Measurements from ENCODE around the gene S100A6.

The S100A6 gene

DNA sequence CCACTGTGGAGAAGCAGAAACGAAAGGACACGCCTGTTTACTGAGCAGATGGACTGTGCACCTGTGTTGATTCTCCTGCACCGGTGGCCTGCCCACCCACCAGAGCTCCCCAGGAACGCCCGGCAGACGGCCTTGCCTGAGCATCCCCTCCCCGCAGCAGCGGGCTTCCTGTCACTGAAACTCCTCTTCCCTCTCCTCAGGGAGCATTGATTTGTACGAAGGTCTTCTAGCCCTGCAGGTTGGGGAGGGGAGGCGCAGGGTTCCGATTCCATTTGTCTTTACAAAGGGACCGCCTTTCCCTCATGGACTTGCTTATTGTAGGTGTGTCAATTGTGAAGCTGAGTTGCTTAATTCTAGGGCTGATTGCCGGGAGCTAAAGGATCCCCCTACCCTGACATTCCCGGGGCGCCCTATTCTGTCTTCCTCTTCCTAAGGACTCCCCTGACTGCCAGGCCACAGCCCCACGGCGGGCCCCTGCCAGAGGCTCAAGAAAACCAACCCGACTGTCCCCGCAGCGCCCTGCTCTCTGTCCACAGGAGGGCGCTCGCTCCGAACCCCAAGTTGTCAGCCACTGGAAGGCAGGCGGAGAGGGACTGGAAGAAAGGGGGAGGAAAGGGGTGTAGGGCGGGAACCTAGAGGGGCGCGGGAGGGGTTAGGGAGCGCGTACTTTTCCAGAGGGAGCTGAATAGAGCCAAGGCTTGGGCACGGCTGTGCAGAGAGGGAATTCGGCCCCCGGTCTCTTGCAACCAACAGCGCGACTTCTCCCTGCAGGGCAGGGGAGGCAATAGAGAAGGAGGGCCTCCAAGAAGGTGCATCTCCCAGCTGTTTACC is 2.8 kb downstream of the S100A6 start:
- Histone ChIP-seq H4K20me1 (ENCODE audit: insufficient read depth) (no peaks in the 10 kb centered on the region), H3K4me3 (IDR thresholded peaks at IDR 0.05; ENCODE audit: insufficient read depth, low read depth, low read length) (no peak overlapping the region), H3K9ac (no peak overlapping the region), H3K27me3 (ENCODE audit: insufficient read depth, low read depth) (no peaks in the 10 kb centered on the region), H3K4me2 (no peak overlapping the region), H3K4me1 (ENCODE audit: low read depth, poor library complexity, severe bottlenecking) (peaks cover 16% of the 10 kb centered on the region), H3K79me2 (ENCODE audit: insufficient read depth, low read depth) (no peaks in the 10 kb centered on the region), H3K36me3 (ENCODE audit: insufficient read depth) (no peaks in the 10 kb centered on the region), H3K27ac (no peak overlapping the region), H2AFZ (ENCODE audit: low read depth) (no peak overlapping the region)
- TF ChIP-seq, protein P1, sequence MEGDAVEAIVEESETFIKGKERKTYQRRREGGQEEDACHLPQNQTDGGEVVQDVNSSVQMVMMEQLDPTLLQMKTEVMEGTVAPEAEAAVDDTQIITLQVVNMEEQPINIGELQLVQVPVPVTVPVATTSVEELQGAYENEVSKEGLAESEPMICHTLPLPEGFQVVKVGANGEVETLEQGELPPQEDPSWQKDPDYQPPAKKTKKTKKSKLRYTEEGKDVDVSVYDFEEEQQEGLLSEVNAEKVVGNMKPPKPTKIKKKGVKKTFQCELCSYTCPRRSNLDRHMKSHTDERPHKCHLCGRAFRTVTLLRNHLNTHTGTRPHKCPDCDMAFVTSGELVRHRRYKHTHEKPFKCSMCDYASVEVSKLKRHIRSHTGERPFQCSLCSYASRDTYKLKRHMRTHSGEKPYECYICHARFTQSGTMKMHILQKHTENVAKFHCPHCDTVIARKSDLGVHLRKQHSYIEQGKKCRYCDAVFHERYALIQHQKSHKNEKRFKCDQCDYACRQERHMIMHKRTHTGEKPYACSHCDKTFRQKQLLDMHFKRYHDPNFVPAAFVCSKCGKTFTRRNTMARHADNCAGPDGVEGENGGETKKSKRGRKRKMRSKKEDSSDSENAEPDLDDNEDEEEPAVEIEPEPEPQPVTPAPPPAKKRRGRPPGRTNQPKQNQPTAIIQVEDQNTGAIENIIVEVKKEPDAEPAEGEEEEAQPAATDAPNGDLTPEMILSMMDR (conservative IDR thresholded peaks at IDR 0.05; ENCODE audit: low read depth, low read length): peak; percentile 74

- no peak overlapping the region for H2AFZ ChIP-seq (ENCODE audit: low read depth)
- no peak overlapping the region for H3K4me3 ChIP-seq (IDR thresholded peaks at IDR 0.05; ENCODE audit: insufficient read depth, low read depth, low read length)
- no peak overlapping the region for H3K9ac ChIP-seq
- H3K4me2 ChIP-seq: no peak overlapping the region
- TF ChIP-seq, protein P1 (conservative IDR thresholded peaks at IDR 0.05; ENCODE audit: low read depth, low read length): no peak
- no peaks in the 10 kb centered on the region for H3K27me3 ChIP-seq (ENCODE audit: insufficient read depth, low read depth)
- H4K20me1 ChIP-seq (ENCODE audit: insufficient read depth): no peaks in the 10 kb centered on the region
- H3K27ac ChIP-seq: no peak overlapping the region
- H3K79me2 ChIP-seq (ENCODE audit: insufficient read depth, low read depth): no peaks in the 10 kb centered on the region
- H3K4me1 ChIP-seq (ENCODE audit: low read depth, poor library complexity, severe bottlenecking): peaks cover 16% of the 10 kb centered on the region
- no peaks in the 10 kb centered on the region for H3K36me3 ChIP-seq (ENCODE audit: insufficient read depth)
These were observed 3.6 kb downstream of the S100A6 start for GRCh38 chr1:153532181-153532580.

DNA sequence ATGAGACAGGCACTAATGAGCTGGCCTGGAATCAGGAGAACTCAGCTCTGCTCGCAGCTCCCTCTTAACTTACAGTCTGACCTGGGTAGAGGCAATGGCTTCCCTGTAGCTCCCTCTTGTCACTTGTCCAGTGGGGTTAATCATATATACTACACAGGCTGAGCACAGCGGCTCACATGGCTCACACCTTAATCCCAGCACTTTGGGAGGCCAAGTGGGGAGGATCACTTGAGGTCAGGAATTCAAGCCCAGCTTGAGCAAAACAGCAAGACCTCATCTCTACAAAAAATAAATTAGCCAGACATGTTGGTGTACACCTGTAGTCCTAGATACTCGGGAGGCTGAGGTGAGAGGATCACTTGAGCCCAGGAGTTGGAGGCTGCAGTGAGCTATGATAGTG is 4.2 kb downstream of the S100A6 start:
- no peak overlapping the region for H2AFZ ChIP-seq (ENCODE audit: low read depth)
- no peaks in the 10 kb centered on the region for H4K20me1 ChIP-seq (ENCODE audit: insufficient read depth)
- H3K4me1 ChIP-seq (ENCODE audit: low read depth, poor library complexity, severe bottlenecking): peaks cover 12% of the 10 kb centered on the region
- H3K9ac ChIP-seq: no peak overlapping the region
- H3K4me3 ChIP-seq (IDR thresholded peaks at IDR 0.05; ENCODE audit: insufficient read depth, low read depth, low read length): no peak overlapping the region
- no peaks in the 10 kb centered on the region for H3K27me3 ChIP-seq (ENCODE audit: insufficient read depth, low read depth)
- H3K4me2 ChIP-seq: no peak overlapping the region
- H3K36me3 ChIP-seq (ENCODE audit: insufficient read depth): no peaks in the 10 kb centered on the region
- no peak overlapping the region for H3K27ac ChIP-seq
- TF ChIP-seq, protein P1 (conservative IDR thresholded peaks at IDR 0.05; ENCODE audit: low read depth, low read length): no peak
- H3K79me2 ChIP-seq (ENCODE audit: insufficient read depth, low read depth): no peaks in the 10 kb centered on the region

DNA sequence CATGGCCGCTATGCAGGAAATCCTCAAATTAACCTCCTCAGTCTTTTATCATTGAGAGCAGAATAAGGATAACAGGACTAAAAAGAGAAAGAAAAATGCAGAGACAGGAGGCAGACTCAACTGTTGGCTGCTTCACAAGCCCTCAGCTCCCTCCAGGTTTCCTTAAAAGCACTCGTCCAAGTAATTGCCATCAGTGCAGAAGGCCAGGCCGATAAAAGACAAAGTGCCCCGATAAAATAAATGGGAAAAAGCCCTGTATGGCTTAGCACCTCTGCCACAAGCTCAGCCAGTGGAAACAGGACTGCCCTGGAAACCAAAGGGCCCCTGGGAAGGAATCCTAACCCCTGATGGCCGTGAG is 8.1 kb downstream of the S100A6 start:
- Histone ChIP-seq H3K4me1 (ENCODE audit: low read depth, poor library complexity, severe bottlenecking) (no peaks in the 10 kb centered on the region), H4K20me1 (ENCODE audit: insufficient read depth) (no peaks in the 10 kb centered on the region), H2AFZ (ENCODE audit: low read depth) (no peak overlapping the region), H3K79me2 (ENCODE audit: insufficient read depth, low read depth) (no peaks in the 10 kb centered on the region), H3K27me3 (ENCODE audit: insufficient read depth, low read depth) (no peaks in the 10 kb centered on the region), H3K9ac (no peak overlapping the region), H3K27ac (no peak overlapping the region), H3K4me2 (no peak overlapping the region), H3K4me3 (IDR thresholded peaks at IDR 0.05; ENCODE audit: insufficient read depth, low read depth, low read length) (no peak overlapping the region), H3K36me3 (ENCODE audit: insufficient read depth) (no peaks in the 10 kb centered on the region)
- TF ChIP-seq, protein P1 (conservative IDR thresholded peaks at IDR 0.05; ENCODE audit: low read depth, low read length): no peak

Measured in KMS-11 (cell line).